H1 (cell line): ENCODE data around the gene PPP1R1C.

Experiments used
- EGR1 ChIP-seq: IDR thresholded peaks from 2 replicates; pipeline ENCODE4 v1.6.1; 2011; ENCODE audit warnings: low read depth, low read length, borderline replicate concordance
- EP300 ChIP-seq, 2 experiments: IDR thresholded peaks; 1 replicate in 1 of 2; 2 replicates in 1 of 2; pipeline ENCODE4 v1.6.1; 2011 to 2012; ENCODE audit warnings: low read depth in 2 of 2, low read length in 2 of 2, mild to moderate bottlenecking in 2 of 2, borderline replicate concordance in 1 of 2, inconsistent platforms in 1 of 2, moderate library complexity in 1 of 2
- POLR2A ChIP-seq, 2 experiments: IDR thresholded peaks; 1 replicate in 1 of 2; 2 replicates in 1 of 2; pipeline ENCODE4 v1.6.1; 2011; ENCODE audit warnings: low read depth in 2 of 2, low read length in 2 of 2, mild to moderate bottlenecking in 2 of 2; ENCODE audit errors: control extremely low read depth in 1 of 2
- RXRA ChIP-seq: IDR thresholded peaks from 2 replicates; pipeline ENCODE4 v1.6.1; 2011; ENCODE audit warnings: low read depth, mild to moderate bottlenecking, low read length, moderate library complexity; ENCODE audit not compliant: insufficient read depth

DNA sequence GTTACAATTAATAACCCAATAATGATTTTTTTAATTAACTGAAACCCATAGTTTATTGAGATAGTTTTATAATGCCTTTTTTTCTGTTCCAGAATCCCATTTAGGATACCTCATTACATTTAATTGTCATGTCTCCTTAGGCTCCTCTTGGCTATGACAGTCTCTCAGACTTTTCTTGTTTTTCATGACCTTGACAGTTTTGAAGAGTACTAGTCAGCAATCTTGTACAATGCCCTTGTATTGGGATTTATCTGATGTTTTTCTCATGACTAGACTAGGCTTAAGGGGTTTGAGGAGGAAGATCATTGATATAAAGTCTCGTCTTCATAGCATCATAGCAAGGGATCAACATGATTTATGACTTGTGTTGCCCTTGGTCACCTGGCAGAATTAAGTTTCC is 72.4 kb downstream of the PPP1R1C start:
- TF ChIP-seq EP300 (IDR thresholded peaks at IDR 0.05; ENCODE audit: borderline replicate concordance in 1 of 2, low read depth in 2 of 2, low read length in 2 of 2), result no peak
- no peak for TF ChIP-seq EGR1
- no peak for TF ChIP-seq RXRA
- TF ChIP-seq POLR2A (IDR thresholded peaks at IDR 0.05; ENCODE audit: control extremely low read depth in 1 of 2, low read depth in 2 of 2, low read length in 2 of 2), result no peak
